Common myeloid progenitor, CD34-positive (primary cell): ENCODE results near the gene ZNF281.

ENCODE experiments used
- CTCF ChIA-PET: fragments of 350-600 bp; sonication (Branson Sonifier 250); formaldehyde crosslinking; loops from one replicate; lab custom pipeline; 2021; ENCODE audit warnings: antibody characterized with exemption; lab: Charles Lee
- POLR2A ChIA-PET: fragments of 350-600 bp; sonication (Branson Sonifier 250); formaldehyde crosslinking; loops from one replicate; lab custom pipeline; 2021; ENCODE audit warnings: antibody characterized with exemption; lab: Charles Lee
- DNase-seq, 3 donors: peaks; one replicate each; pipeline versions ENCODE4 v3.0.0 to v3.0.0-alpha.2; 2013
- H3K27ac ChIP-seq, 2 experiments: 1 replicate in 1 of 2; 2 replicates in 1 of 2; pipeline ENCODE4 v1.7.0; 2013; ENCODE audit warnings: inconsistent platforms in 2 of 2, low read length in 2 of 2, mild to moderate bottlenecking in 2 of 2, low read depth in 1 of 2, moderate library complexity in 1 of 2; ENCODE audit not compliant: severe bottlenecking in 2 of 2, insufficient read depth in 1 of 2, poor library complexity in 1 of 2
- H3K27me3 ChIP-seq, 5 experiments: replicated peaks in 2 of 5; 1 replicate in 3 of 5; 2 replicates in 2 of 5; pipeline versions ENCODE4 v1.6.1 to v1.7.0; 2013; ENCODE audit warnings: low read length in 4 of 5, mild to moderate bottlenecking in 2 of 5, moderate library complexity in 2 of 5, inconsistent platforms in 1 of 5; ENCODE audit not compliant: insufficient read depth in 5 of 5, control insufficient read depth in 4 of 5
- H3K36me3 ChIP-seq, 4 experiments: 1 replicate in 2 of 4; 2 replicates in 2 of 4; pipeline versions ENCODE4 v1.6.1 to v1.7.0; 2013; ENCODE audit warnings: low read length in 3 of 4, control low read depth in 1 of 4, mild to moderate bottlenecking in 1 of 4; ENCODE audit not compliant: control insufficient read depth in 4 of 4, insufficient read depth in 4 of 4
- H3K4me1 ChIP-seq, 4 experiments: 1 replicate in 3 of 4; 2 replicates in 1 of 4; pipeline versions ENCODE4 v1.6.1 to v1.7.1; 2013; ENCODE audit warnings: low read length in 3 of 4, mild to moderate bottlenecking in 3 of 4, control low read depth in 1 of 4, inconsistent platforms in 1 of 4, moderate library complexity in 1 of 4; ENCODE audit not compliant: control insufficient read depth in 4 of 4, insufficient read depth in 4 of 4; ENCODE audit errors: control extremely low read depth in 1 of 4
- H3K4me3 ChIP-seq, 7 experiments: 1 replicate in 4 of 7; 2 replicates in 3 of 7; pipeline versions ENCODE4 v1.5.1 to v1.7.0; 2013; ENCODE audit warnings: mild to moderate bottlenecking in 7 of 7, low read length in 6 of 7, moderate library complexity in 6 of 7, inconsistent platforms in 2 of 7, low read depth in 2 of 7, control low read depth in 1 of 7; ENCODE audit not compliant: insufficient read depth in 4 of 7, control insufficient read depth in 1 of 7; ENCODE audit errors: extremely low read depth in 1 of 7
- H3K9me3 ChIP-seq, 5 experiments: 1 replicate in 4 of 5; 2 replicates in 1 of 5; pipeline versions ENCODE4 v1.6.1 to v1.7.1; 2013; ENCODE audit warnings: low read length in 4 of 5, mild to moderate bottlenecking in 2 of 5, inconsistent platforms in 1 of 5, low read depth in 1 of 5, moderate library complexity in 1 of 5; ENCODE audit not compliant: control insufficient read depth in 4 of 5, insufficient read depth in 2 of 5; ENCODE audit errors: control extremely low read depth in 1 of 5
- WGBS: methylation state at CpG from one replicate; pipeline ENCODE4 v1.1.5; 2013; ENCODE audit not compliant: insufficient coverage; 5-methylcytosine and 5-hydroxymethylcytosine counted together

ZNF281 gene

GRCh38 chr1:200366577-200367253 lies 43.1 kb downstream of the ZNF281 start:
- ChIA-PET POLR2A (no interaction called here), CTCF (interaction anchor here (1.7 kb wide), 1 partner anchor 13 kb away, joined by 5 read pairs; no protein-coding TSS in a partner anchor)
- WGBS: 91% methylated on average over 5 of the region's 5 CpGs

DNA sequence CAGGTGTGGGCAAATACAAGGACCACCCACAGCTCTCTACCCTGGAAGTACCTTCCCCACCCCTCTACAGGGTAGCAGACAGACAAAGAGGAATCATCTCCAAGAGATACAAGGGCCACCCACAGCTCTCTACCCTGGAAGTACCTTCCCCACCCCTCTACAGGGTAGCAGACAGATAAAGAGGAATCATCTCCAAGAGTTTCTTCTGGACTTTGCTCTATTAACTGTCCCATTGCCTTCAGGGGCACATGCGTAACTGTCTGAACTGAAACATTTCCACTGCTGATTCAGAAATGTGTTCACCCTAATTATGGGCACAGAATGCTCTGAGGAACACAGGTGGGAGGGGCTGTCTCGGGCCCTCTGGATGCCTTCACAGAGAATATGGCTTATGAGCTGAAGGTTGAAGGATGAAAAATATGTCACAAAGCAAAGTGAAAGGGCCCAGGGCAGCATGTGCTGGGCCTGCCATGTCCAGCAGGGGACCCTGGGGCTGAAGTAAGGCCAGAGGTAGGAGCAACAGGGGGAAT lies 43.9 kb downstream of the ZNF281 start:
- Histone ChIP-seq H3K9me3 (no peaks in the 10 kb centered on the region), H3K27ac (no peak overlapping the region), H3K36me3 (no peaks in the 10 kb centered on the region), H3K4me3 (no peak overlapping the region), H3K4me1 (peaks cover 16 to 61% (median 27%) of the 10 kb centered on the region in 4 experiments), H3K27me3 (no peaks in the 10 kb centered on the region)
- 100% methylated on average over 2 of the region's 2 CpGs for whole genome bisulfite sequencing
- ChIA-PET POLR2A (interaction anchor here (0.9 kb wide), 1 partner anchor 13 kb away, joined by 4 read pairs; no protein-coding TSS in a partner anchor), CTCF (interaction anchor here (1.7 kb wide), 1 partner anchor 12 kb away, joined by 5 read pairs; no protein-coding TSS in a partner anchor)
- DNase-seq: no peak

More at GRCh38 chr1:200366577-200367253, 43.1 kb downstream of the ZNF281 start:
- peaks cover 16 to 61% (median 27%) of the 10 kb centered on the region in 4 experiments for H3K4me1 ChIP-seq
- H3K4me3 ChIP-seq: no peak overlapping the region
- H3K27me3 ChIP-seq: no peaks in the 10 kb centered on the region
- H3K36me3 ChIP-seq: no peaks in the 10 kb centered on the region
- no peak overlapping the region for H3K27ac ChIP-seq
- H3K9me3 ChIP-seq: no peaks in the 10 kb centered on the region
- DNase-seq: peak in 1 of 3 donors; percentile 27

GRCh38 chr1:200364831-200365230 lies 45.0 kb downstream of the ZNF281 start:
- 70% methylated on average over 3 of the region's 5 CpGs for WGBS
- no peak for DNase-seq
- peaks cover 16 to 64% (median 27%) of the 10 kb centered on the region in 4 experiments for H3K4me1 ChIP-seq
- H3K9me3 ChIP-seq: no peaks in the 10 kb centered on the region
- H3K27me3 ChIP-seq: no peaks in the 10 kb centered on the region
- H3K36me3 ChIP-seq: no peaks in the 10 kb centered on the region
- CTCF ChIA-PET: interaction anchor here (0.9 to 2.5 kb wide), 2 partner anchors 11 to 12 kb away, joined by 3 to 7 read pairs; no protein-coding TSS in a partner anchor
- H3K4me3 ChIP-seq: no peak overlapping the region
- POLR2A ChIA-PET: no interaction called here
- H3K27ac ChIP-seq: no peak overlapping the region

- POLR2A ChIA-PET: no interaction called here
- 17% methylated on average over 1 of the region's 2 CpGs for WGBS
- no peaks in the 10 kb centered on the region for H3K9me3 ChIP-seq
- no peak overlapping the region for H3K4me3 ChIP-seq
- H3K27ac ChIP-seq: no peak overlapping the region
- no peaks in the 10 kb centered on the region for H3K27me3 ChIP-seq
- peaks cover 16 to 63% (median 27%) of the 10 kb centered on the region in 4 experiments for H3K4me1 ChIP-seq
- peak in 2 of 3 donors; percentile 46 to 58 for DNase-seq
- CTCF ChIA-PET: interaction anchor here (0.9 to 2.5 kb wide), 3 partner anchors 10 to 12 kb away, joined by 3 to 7 read pairs (median 5); no protein-coding TSS in a partner anchor
- H3K36me3 ChIP-seq: no peaks in the 10 kb centered on the region
Measured at GRCh38 chr1:200364091-200364759, 45.6 kb downstream of the ZNF281 start.

DNA sequence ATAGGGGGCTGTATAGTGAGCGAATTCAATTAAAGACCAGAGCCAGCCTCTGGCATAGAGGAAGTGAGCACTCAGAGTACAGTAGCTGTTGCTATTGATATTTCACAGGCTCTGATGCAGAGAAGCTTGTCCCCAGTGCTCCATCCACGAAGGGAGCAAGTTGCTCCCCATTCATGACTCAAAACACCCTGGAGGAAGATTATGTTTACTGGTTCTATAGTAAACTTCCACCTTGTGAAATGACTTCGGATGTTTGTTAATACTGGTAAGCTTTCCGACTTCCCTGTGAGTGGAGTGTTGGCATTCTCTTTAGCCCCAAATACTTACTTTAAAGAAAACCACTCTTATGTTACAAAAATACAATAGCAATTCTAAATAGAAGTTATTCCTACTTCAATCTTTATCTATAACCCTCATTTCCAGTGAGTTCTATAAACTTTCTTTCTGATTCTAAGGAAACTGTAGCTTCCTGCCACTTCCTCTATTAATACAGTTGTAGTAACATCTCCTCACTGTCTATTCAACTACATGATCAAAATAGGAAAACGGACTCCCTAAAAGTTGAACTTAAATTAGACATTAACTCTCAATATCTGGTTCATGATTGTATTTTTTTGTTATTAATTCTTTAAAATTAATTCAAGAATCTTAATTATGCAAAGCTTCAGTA lies 46.4 kb downstream of the ZNF281 start:
- 0% methylated on average over 2 of the region's 5 CpGs for WGBS
- Histone ChIP-seq H3K27ac (no peak overlapping the region), H3K36me3 (no peaks in the 10 kb centered on the region), H3K4me3 (peak overlapping the region in 2 of 7 experiments; percentile 31 to 45), H3K27me3 (no peaks in the 10 kb centered on the region), H3K4me1 (peaks cover 16 to 55% (median 25%) of the 10 kb centered on the region in 4 experiments), H3K9me3 (no peaks in the 10 kb centered on the region)
- CTCF ChIA-PET: interaction anchor here (1.7 to 2.5 kb wide), 2 partner anchors 10 to 11 kb away, joined by 5 to 7 read pairs; no protein-coding TSS in a partner anchor
- DNase-seq: peak in 1 of 3 donors; percentile 19
- POLR2A ChIA-PET: no interaction called here

GRCh38 chr1:200362421-200362820 lies 47.4 kb downstream of the ZNF281 start:
- WGBS: no CpG with 5 or more reads among the region's 2 CpGs
- Histone ChIP-seq H3K36me3 (no peaks in the 10 kb centered on the region), H3K4me3 (no peak overlapping the region), H3K4me1 (peaks cover 13 to 45% (median 18%) of the 10 kb centered on the region in 4 experiments), H3K9me3 (no peaks in the 10 kb centered on the region), H3K27me3 (no peaks in the 10 kb centered on the region), H3K27ac (no peak overlapping the region)
- DNase-seq: no peak
- ChIA-PET CTCF (interaction anchor here (1.7 to 2.5 kb wide), 2 partner anchors 9 to 12 kb away, joined by 5 to 7 read pairs; no protein-coding TSS in a partner anchor), POLR2A (no interaction called here)
